GM18868 (cell line): ENCODE data around the gene CGB8.

Source experiments
- ATAC-seq: cut with Tn5 transposase; IDR thresholded peaks from one replicate; pipeline ENCODE4 v1.9.1; 2021; ENCODE audit warnings: mild to moderate bottlenecking, moderate library complexity; ENCODE audit not compliant: unreplicated experiment

CGB8 gene

DNA sequence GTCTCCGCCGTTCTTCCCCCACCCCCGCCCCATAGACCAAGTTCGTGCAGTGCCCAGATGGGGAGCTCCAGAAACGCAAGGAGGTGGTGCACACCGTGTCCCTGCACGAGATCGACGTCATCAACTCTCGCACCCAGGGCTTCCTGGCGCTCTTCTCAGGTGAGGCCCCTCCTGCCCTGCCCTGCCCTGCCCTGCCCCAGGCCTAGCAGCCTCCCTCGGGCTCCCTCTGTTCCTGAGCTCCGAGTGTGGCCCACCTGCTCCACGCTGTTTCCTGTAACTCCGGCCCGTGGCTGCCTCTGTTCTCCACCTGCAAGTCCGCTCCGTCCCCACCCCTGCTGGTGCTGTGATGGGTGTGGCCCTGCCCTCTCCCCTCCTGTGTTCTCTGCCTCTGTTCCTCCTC lies 38.5 kb downstream of the CGB8 start:
- no peak for ATAC-seq

DNA sequence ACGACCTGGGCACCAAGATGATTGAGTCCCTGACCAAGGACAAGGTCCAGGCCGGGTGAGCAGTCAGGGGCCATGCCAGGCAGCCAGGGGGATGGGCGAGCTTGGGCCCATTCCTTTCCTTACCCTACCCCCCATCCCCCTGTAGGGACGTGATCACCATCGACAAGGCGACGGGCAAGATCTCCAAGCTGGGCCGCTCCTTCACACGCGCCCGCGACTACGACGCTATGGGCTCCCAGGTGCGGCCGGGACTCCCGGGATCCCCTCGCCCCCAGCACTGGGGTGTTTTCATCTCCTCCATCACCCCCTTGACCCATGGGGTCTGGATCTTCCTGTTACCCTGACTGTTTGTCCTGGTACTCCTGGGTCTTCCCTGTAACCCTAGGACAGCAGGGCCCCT lies 39.1 kb downstream of the CGB8 start:
- ATAC-seq, result no peak

DNA sequence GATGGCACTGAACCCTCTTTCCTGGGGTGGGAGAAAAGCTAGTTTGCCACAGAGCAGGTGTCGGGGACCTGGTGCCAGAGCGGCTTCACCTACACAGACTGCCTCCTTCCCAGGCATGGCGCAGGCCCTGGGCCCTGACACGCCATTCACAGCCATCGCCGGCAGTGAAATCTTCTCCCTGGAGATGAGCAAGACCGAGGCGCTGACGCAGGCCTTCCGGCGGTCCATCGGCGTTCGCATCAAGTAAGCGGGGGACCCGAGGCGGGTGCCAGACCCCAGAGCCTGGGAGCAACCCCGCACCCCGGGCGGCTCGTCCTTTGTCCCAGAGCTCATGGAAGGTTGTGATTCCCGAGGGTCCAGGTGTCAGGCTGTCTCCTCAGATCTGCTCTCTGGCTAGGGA lies 42.0 kb downstream of the CGB8 start:
- ATAC-seq, result no peak

- ATAC-seq, result no peak
Measured at GRCh38 chr19:49004964-49005614, 43.8 kb downstream of the CGB8 start.

DNA sequence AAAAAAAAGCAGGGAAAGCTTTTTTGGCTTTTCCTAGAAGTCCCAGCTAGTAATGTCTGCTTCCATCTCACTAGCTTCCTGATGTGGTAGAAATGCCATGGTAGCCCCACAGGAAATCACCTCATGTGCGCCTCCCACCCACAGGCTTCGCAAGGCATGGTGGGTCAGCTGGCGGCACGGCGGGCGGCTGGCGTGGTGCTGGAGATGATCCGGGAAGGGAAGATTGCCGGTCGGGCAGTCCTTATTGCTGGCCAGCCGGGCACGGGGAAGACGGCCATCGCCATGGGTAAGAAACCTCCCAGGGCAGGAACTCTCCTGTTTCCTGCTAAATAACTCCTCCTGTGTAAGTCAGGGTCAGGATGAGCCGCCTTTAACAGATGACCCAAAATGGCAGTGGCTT lies 44.8 kb downstream of the CGB8 start:
- no peak for ATAC-seq

DNA sequence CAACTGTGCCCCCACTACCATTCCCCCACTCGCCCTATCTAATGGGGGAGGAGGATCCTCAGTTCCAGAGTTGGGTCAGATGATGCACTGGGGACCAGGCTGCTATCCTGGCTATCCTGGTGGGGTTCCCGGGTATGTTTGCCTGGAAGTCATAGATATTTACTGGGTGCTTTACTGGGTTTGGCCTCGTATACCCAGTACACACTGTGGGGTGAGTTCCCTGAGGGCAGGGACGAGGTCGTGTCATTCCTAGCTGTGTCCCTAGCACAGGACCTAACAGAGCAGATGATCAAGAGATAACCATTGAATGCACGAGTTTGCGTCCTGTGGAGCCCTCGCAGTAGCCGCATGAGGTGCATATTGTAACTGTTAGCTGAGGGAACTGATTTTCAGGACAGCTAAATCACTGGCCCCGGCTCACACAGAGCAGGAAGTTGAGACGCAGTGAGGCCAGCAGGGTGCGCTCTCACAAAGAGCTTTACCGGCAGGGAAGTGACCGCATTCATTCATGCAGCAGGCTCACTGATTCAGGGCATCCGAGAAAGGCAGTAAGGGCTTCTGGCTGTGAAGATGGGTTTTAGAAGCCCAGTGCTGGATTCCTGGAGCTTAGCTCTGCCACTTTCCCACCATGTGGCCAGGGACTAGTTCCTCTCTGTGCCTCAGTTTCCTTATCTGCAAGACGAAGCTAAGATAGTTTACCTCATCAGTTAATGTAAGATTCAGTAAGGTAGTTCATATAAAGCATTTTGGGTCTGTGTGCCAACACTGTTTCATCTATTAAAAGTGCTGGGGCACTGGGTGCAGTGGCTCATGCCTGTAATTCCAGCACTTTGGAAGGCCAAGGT lies 49.2 kb downstream of the CGB8 start:
- no peak for ATAC-seq

- no peak for ATAC-seq
Measured at GRCh38 chr19:48997972-48998371, 50.9 kb downstream of the CGB8 start.
